Stomach (tissue), 9 donors: Measurements from ENCODE around the gene FAM13B. TPM values are rescaled to one million over a fixed set of nuclear protein-coding genes. Genes with fewer than 3 reads are reported as not detected.
"Not testable (repeated sequence)": the region's sequence is repeated elsewhere in the genome, so short reads cannot be mapped to it uniquely, and the experiment has no call there.

Experiments
- DNase-seq, 2 donors: peaks; one replicate each; pipeline versions ENCODE4 v3.0.0 to v3.0.0-alpha.2; 2013 to 2019
- H3K27ac ChIP-seq, 5 donors: fragments of 200-600 bp in 4 of 5; sonication (generic) in 4 of 5; one replicate each; pipeline ENCODE4 v1.5.1; 2013 to 2019; ENCODE audit warnings: mild to moderate bottlenecking in 1 of 5, moderate library complexity in 1 of 5
- H3K27me3 ChIP-seq, 3 donors: fragments of 200-600 bp; sonication (generic); one replicate each; pipeline ENCODE4 v1.5.1; 2017 to 2019; ENCODE audit warnings: mixed run types in 1 of 3
- H3K36me3 ChIP-seq, 4 donors: fragments of 200-600 bp; sonication (generic); 1 replicate in 3 of 4; 2 replicates in 1 of 4; pipeline ENCODE4 v1.5.1; 2016 to 2019
- H3K4me1 ChIP-seq, 4 donors: fragments of 200-600 bp; sonication (generic); one replicate each; pipeline ENCODE4 v1.5.1; 2016 to 2019
- H3K4me3 ChIP-seq, 4 donors: fragments of 200-600 bp; sonication (generic) in 3 of 4; one replicate each; pipeline ENCODE4 v1.5.1; 2016 to 2019; ENCODE audit warnings: mild to moderate bottlenecking in 1 of 4
- H3K9me3 ChIP-seq, 4 donors: fragments of 200-600 bp; sonication (generic); one replicate each; pipeline ENCODE4 v1.5.1; 2016 to 2019
- EP300 ChIP-seq: sonication (generic); formaldehyde crosslinking; IDR thresholded peaks from one replicate; pipeline ENCODE4 v1.6.1; 2017; ENCODE audit warnings: antibody characterized with exemption
- POLR2A ChIP-seq, 4 donors: fragments of 450-650 bp; IDR thresholded peaks; one replicate each; pipeline ENCODE4 v1.6.1; 2016; ENCODE audit warnings: antibody characterized with exemption in 4 of 4, control low read depth in 2 of 4, mild to moderate bottlenecking in 1 of 4, moderate library complexity in 1 of 4
- POLR2AphosphoS5 ChIP-seq, 3 donors: sonication (generic); formaldehyde crosslinking; IDR thresholded peaks; one replicate each; pipeline ENCODE4 v1.6.1; 2016; ENCODE audit warnings: antibody characterized with exemption in 3 of 3
- WGBS, 5 donors: extraction: QIAGEN DNeasy Blood & Tissue Kit in 3 of 5; methylation state at CpG; one replicate each; pipeline versions ENCODE4 v1.1.5 to v1.1.7; 2013 to 2018; 5-methylcytosine and 5-hydroxymethylcytosine counted together
- intact Hi-C: fragments of 100-400 bp; cut with DNase I; formaldehyde crosslinking; loops from one replicate; pipeline ENCODE4 v1.15.1; 2023; ENCODE audit warnings: low total_unique reads
- polyA plus RNA-seq, 3 donors: library from polyadenylated mRNA; stranded (reverse); fragments of 200-250 nt; gene quantifications; one replicate each; pipeline ENCODE4 v1.2.3, GENCODE V29; 2013
- total RNA-seq, 5 donors: library from RNA; depleted of rRNA; stranded (reverse); fragments of >200 nt; gene quantifications; one replicate each; pipeline versions ENCODE4 v1.1.0 to v1.2.3, GENCODE V29; 2014 to 2016
- TF ChIP-seq, protein P1 (sequence below), 7 experiments: fragments of 450-650 bp in 4 of 7; fragments of 200-600 bp in 3 of 7; sonication (generic) in 3 of 7; IDR thresholded peaks; one replicate each; pipeline ENCODE4 v1.5.1; 2016 to 2019; ENCODE audit warnings: antibody characterized with exemption in 7 of 7, control low read depth in 2 of 7, mild to moderate bottlenecking in 1 of 7
- donor health status: healthy with polysubstance abuse.
- donor health status: Bipolar disorder and iron deficiency.
- donor health status: healthy.

FAM13B gene
- total and polyA plus RNA-seq, 8 donors: 7.0 to 66.6 (median 24.2) TPM

DNA sequence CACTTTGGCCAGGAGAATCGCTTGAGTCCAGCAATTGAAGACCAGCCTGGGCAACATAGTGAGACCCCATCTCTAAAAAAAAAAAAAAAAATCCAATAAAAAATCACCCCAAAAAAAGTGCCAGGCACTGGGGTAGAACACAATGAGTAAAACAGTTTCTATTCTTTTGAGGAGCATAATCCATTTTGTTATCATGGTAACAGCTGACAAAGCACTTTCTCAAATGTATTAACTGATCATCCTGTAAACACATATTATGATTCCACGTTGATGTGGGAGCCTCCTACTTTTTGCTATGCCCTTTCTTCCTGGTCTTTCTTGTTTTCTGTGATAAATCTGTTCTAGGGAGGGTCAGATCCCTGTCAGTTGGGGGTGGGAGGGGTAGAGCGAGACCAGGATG, 20.7 kb upstream of the FAM13B start:
- Histone ChIP-seq H3K9me3 (no peaks in the 10 kb centered on the region), H3K36me3 (no peaks in the 10 kb centered on the region), H3K27ac (no peak overlapping the region), H3K4me1 (peaks cover 0 to 11% (median 0%) of the 10 kb centered on the region in 4 donors), H3K27me3 (peaks cover 0 to 5% (median 0%) of the 10 kb centered on the region in 3 donors), H3K4me3 (no peak overlapping the region)
- TF ChIP-seq, protein P1, sequence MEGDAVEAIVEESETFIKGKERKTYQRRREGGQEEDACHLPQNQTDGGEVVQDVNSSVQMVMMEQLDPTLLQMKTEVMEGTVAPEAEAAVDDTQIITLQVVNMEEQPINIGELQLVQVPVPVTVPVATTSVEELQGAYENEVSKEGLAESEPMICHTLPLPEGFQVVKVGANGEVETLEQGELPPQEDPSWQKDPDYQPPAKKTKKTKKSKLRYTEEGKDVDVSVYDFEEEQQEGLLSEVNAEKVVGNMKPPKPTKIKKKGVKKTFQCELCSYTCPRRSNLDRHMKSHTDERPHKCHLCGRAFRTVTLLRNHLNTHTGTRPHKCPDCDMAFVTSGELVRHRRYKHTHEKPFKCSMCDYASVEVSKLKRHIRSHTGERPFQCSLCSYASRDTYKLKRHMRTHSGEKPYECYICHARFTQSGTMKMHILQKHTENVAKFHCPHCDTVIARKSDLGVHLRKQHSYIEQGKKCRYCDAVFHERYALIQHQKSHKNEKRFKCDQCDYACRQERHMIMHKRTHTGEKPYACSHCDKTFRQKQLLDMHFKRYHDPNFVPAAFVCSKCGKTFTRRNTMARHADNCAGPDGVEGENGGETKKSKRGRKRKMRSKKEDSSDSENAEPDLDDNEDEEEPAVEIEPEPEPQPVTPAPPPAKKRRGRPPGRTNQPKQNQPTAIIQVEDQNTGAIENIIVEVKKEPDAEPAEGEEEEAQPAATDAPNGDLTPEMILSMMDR (IDR thresholded peaks at IDR 0.05): no peak
- TF ChIP-seq POLR2A (IDR thresholded peaks at IDR 0.05): no peak
- TF ChIP-seq EP300: no peak
- no peak for TF ChIP-seq POLR2AphosphoS5 (IDR thresholded peaks at IDR 0.05)
- whole genome bisulfite sequencing, 5 donors: 68 to 79% (median 73%) methylated on average over 3 of the region's 3 CpGs
- DNase-seq: no peak
- intact Hi-C loops: no loop called here

DNA sequence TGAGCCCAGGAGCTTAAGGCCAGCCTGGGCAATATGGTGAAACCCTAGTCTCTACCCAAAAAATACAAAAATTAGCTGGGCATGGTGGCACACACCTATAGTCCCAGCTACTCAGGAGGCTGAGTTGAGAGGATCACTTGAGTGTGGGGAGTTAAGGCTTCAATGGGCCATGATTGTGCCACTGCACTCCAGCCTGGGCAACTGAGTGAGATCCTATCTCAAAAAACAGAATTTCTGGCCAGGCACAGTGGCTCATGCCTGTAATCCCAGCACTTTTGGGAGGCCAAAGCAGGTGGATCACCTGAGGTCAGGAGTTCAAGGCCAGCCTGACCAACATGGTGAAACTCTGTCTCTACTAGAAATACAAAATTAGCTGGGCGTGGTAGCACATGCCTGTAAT, 19.8 kb upstream of the FAM13B start:
- intact Hi-C loops, H3K4me3 ChIP-seq, H3K36me3 ChIP-seq, DNase-seq, H3K27ac ChIP-seq, H3K27me3 ChIP-seq, H3K9me3 ChIP-seq: not testable (repeated sequence)
- WGBS, 5 donors: 89 to 100% (median 96%) methylated on average over 1 of the region's 1 CpG
- peaks cover 0 to 11% (median 0%) of the 10 kb centered on the region in 4 donors for H3K4me1 ChIP-seq

DNA sequence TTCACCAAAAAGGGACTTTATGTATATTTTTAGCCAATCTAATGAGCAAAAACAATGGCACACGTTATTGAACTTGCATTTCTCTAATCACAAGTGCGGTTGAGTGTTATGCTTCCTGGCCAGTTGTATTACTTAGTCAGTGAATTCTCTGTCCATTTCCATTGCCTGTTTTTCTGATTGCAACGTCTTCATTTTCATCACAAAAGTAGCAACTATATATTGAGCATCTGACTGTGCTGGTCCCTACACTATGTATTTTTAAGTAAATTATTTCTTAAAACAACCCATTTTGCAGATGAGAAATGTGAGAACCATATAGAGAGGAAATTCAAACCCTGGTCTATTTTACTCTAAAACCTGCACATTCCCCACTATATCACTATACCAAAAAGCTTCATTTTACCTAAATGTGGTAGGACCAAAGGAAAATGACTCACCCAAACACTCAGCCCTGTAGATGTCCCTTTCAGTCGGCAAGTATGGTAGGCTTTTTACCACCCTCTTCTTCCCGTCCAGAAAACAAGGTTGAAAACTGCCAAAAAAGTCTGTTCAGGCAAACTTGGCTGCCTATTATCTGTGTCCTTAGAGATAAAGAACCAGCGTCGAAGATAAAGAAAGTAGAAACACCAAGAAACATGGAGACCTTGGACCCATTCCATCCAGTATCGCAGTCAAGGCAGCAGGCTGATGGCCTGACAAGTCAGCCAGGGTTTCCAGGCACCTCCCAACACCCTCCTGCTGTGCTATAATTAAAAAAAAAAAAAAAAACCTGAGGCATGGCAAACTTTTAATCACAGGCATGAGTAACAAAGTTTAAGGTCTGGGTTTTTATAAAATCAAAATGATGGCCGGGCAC, 18.8 kb upstream of the FAM13B start:
- Histone ChIP-seq H3K4me1 (peaks cover 0 to 11% (median 0%) of the 10 kb centered on the region in 4 donors), H3K27ac (no peak overlapping the region), H3K36me3 (no peaks in the 10 kb centered on the region), H3K4me3 (no peak overlapping the region), H3K27me3 (peaks cover 0 to under 1% (median 0%) of the 10 kb centered on the region in 3 donors), H3K9me3 (no peaks in the 10 kb centered on the region)
- intact Hi-C loops: no loop called here
- TF ChIP-seq POLR2A (IDR thresholded peaks at IDR 0.05) (no peak), EP300 (no peak), POLR2AphosphoS5 (IDR thresholded peaks at IDR 0.05) (no peak)
- TF ChIP-seq, protein P1 (IDR thresholded peaks at IDR 0.05): no peak
- WGBS, 5 donors: 35 to 53% (median 47%) methylated on average over 9 of the region's 9 CpGs
- DNase-seq: peak in 1 of 2 donors; percentile 33

DNA sequence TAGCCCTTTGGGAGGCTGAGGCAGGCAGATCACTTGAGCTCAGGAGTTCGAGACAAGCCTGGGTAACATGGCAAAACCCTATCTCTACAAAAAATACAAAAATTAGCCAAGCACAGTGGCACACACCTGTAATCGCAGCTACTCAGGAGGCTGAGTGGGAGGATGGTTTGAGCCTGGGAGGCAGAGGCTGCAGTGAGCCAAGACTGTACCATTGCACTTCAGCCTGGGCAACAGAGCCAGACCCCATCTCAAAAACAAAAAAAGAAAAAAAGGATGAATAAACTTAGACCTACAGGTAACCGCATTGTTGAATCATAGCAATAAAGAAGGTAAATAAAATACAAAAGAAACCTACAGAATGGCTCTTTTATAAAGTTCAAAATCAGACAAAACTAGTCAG, 12.4 kb upstream of the FAM13B start:
- DNase-seq, H3K4me1 ChIP-seq, H3K27ac ChIP-seq, H3K27me3 ChIP-seq, H3K36me3 ChIP-seq, intact Hi-C loops, H3K4me3 ChIP-seq, H3K9me3 ChIP-seq: not testable (repeated sequence)
- 94 to 97% (median 95%) methylated on average over 3 of the region's 3 CpGs for WGBS, 5 donors

DNA sequence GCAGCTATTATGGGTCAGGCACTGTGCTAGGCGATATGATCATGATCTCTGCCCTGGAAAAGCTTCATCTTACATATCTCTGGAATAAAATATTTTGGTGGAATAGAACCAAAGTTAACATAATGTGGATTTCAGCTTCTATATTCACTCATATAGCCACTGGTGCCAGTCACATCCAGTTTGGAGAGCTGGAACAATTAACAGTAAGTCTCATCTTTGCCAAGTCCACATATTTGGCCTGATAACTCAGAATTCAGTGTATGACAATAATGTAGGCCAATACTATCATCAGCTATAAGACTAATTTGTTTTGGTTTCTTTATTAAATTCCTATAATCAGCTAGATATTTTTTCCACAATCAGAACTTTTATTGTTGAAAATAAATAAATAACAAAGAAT, 5.9 kb upstream of the FAM13B start:
- 52 to 81% (median 67%) methylated on average over 1 of the region's 1 CpG for WGBS, 5 donors
- intact Hi-C loops: no loop called here
- Histone ChIP-seq H3K4me3 (no peak overlapping the region), H3K27ac (no peak overlapping the region), H3K9me3 (no peaks in the 10 kb centered on the region), H3K36me3 (no peaks in the 10 kb centered on the region), H3K27me3 (no peaks in the 10 kb centered on the region), H3K4me1 (peaks cover under 1 to 13% (median 6%) of the 10 kb centered on the region in 4 donors)
- TF ChIP-seq POLR2AphosphoS5 (IDR thresholded peaks at IDR 0.05): no peak
- TF ChIP-seq EP300: no peak
- TF ChIP-seq, protein P1 (IDR thresholded peaks at IDR 0.05): no peak
- no peak for TF ChIP-seq POLR2A (IDR thresholded peaks at IDR 0.05)
- no peak for DNase-seq
